Prostate gland (tissue), 2 donors: ENCODE data around the gene COL4A2. TPM values are rescaled to one million over a fixed set of nuclear protein-coding genes. Genes with fewer than 3 reads are reported as not detected.

Experiments
- DNase-seq: peaks from one replicate; pipeline ENCODE4 v3.0.0-alpha.2; 2019; ENCODE audit warnings: low spot score
- H3K27ac ChIP-seq, 2 donors: fragments of 200-600 bp; sonication (generic); 2 replicates each; pipeline ENCODE4 v1.5.1; 2017 to 2019
- H3K27me3 ChIP-seq: fragments of 200-600 bp; sonication (generic); replicated peaks from 2 replicates; pipeline ENCODE4 v1.5.1; 2019; ENCODE audit not compliant: insufficient read depth
- H3K36me3 ChIP-seq, 2 donors: fragments of 200-600 bp; sonication (generic); 1 replicate in 1 of 2; 2 replicates in 1 of 2; pipeline versions ENCODE4 v1.5.1 to v1.8.1; 2017 to 2019
- H3K4me1 ChIP-seq: fragments of 200-600 bp; sonication (generic); replicated peaks from 2 replicates; pipeline ENCODE4 v1.5.1; 2019
- H3K4me3 ChIP-seq, 2 donors: fragments of 200-600 bp; sonication (generic); 2 replicates each; pipeline ENCODE4 v1.5.1; 2017 to 2019
- H3K9me3 ChIP-seq: fragments of 200-600 bp; sonication (generic); 2 replicates; pipeline ENCODE4 v1.5.1; 2017
- CTCF ChIP-seq, 4 experiments: fragments of 200-600 bp in 2 of 4; fragments of 450-650 bp in 2 of 4; sonication (generic) in 2 of 4; IDR thresholded peaks; 1 replicate in 3 of 4; 2 replicates in 1 of 4; pipeline ENCODE4 v1.5.1; 2016 to 2019; ENCODE audit warnings: antibody characterized with exemption in 4 of 4, mild to moderate bottlenecking in 2 of 4, moderate library complexity in 2 of 4
- POLR2A ChIP-seq: fragments of 450-650 bp; IDR thresholded peaks from one replicate; pipeline ENCODE4 v1.6.1; 2016; ENCODE audit warnings: antibody characterized with exemption, mild to moderate bottlenecking
- POLR2AphosphoS5 ChIP-seq: sonication (generic); formaldehyde crosslinking; IDR thresholded peaks from one replicate; pipeline ENCODE4 v1.6.1; 2017; ENCODE audit warnings: antibody characterized with exemption
- WGBS: methylation state at CpG from one replicate; pipeline ENCODE4 v1.1.5; 2018; 5-methylcytosine and 5-hydroxymethylcytosine counted together
- intact Hi-C: fragments of 100-400 bp; cut with DNase I; formaldehyde crosslinking; loops from one replicate; pipeline ENCODE4 v1.14.2; 2022
- total RNA-seq, 2 donors: library from RNA; depleted of rRNA; stranded (reverse); fragments of >200 nt; gene quantifications; one replicate each; pipeline ENCODE4 v1.1.0, GENCODE V29; 2016

COL4A2 gene
- total RNA-seq, 2 donors from 2014 or later: 82.8 to 193 TPM

GRCh38 chr13:110467516-110468110, 160.5 kb downstream of the COL4A2 start:
- intact Hi-C loops: no loop called here
- WGBS: 95% methylated on average over 11 of the region's 13 CpGs
- H3K27ac ChIP-seq: no peak overlapping the region
- no peak for DNase-seq
- H3K4me1 ChIP-seq: no peaks in the 10 kb centered on the region
- no peaks in the 10 kb centered on the region for H3K9me3 ChIP-seq
- H3K4me3 ChIP-seq: no peak overlapping the region
- peaks cover 0 to 3% of the 10 kb centered on the region in 2 donors for H3K36me3 ChIP-seq
- H3K27me3 ChIP-seq: no peaks in the 10 kb centered on the region
- no peak for TF ChIP-seq POLR2AphosphoS5
- no peak for TF ChIP-seq CTCF (IDR thresholded peaks at IDR 0.05)
- TF ChIP-seq POLR2A: no peak

- intact Hi-C loops: no loop called here
- H3K27me3 ChIP-seq: no peaks in the 10 kb centered on the region
- DNase-seq: no peak
- TF ChIP-seq POLR2AphosphoS5 (no peak), CTCF (IDR thresholded peaks at IDR 0.05) (no peak), POLR2A (no peak)
- H3K36me3 ChIP-seq: peaks cover 0 to 3% of the 10 kb centered on the region in 2 donors
- no peak overlapping the region for H3K27ac ChIP-seq
- H3K9me3 ChIP-seq: no peaks in the 10 kb centered on the region
- 90% methylated on average over 8 of the region's 8 CpGs for WGBS
- no peak overlapping the region for H3K4me3 ChIP-seq
- H3K4me1 ChIP-seq: no peaks in the 10 kb centered on the region
Measured at GRCh38 chr13:110468986-110469495, 162.0 kb downstream of the COL4A2 start.

- no peak overlapping the region for H3K4me3 ChIP-seq
- intact Hi-C loops: no loop called here
- no peak for DNase-seq
- peaks cover 0 to 3% of the 10 kb centered on the region in 2 donors for H3K36me3 ChIP-seq
- no peaks in the 10 kb centered on the region for H3K27me3 ChIP-seq
- H3K27ac ChIP-seq: no peak overlapping the region
- no peaks in the 10 kb centered on the region for H3K4me1 ChIP-seq
- WGBS: 67% methylated on average over 5 of the region's 5 CpGs
- H3K9me3 ChIP-seq: no peaks in the 10 kb centered on the region
- no peak for TF ChIP-seq POLR2A
- TF ChIP-seq POLR2AphosphoS5: no peak
- no peak for TF ChIP-seq CTCF (IDR thresholded peaks at IDR 0.05)
Measured at GRCh38 chr13:110469597-110469996, 162.5 kb downstream of the COL4A2 start.

GRCh38 chr13:110470272-110471009, 163.4 kb downstream of the COL4A2 start:
- no peak overlapping the region for H3K27ac ChIP-seq
- TF ChIP-seq POLR2A (no peak), POLR2AphosphoS5 (no peak), CTCF (IDR thresholded peaks at IDR 0.05) (no peak)
- intact Hi-C loops: no loop called here
- peaks cover 0 to 3% of the 10 kb centered on the region in 2 donors for H3K36me3 ChIP-seq
- DNase-seq: no peak
- no peak overlapping the region for H3K4me3 ChIP-seq
- 89% methylated on average over 14 of the region's 14 CpGs for WGBS
- no peaks in the 10 kb centered on the region for H3K9me3 ChIP-seq
- H3K27me3 ChIP-seq: no peaks in the 10 kb centered on the region
- H3K4me1 ChIP-seq: no peaks in the 10 kb centered on the region
